Caco-2 (cell line): ENCODE measurements around the gene COX17. TPM values are rescaled to one million over a fixed set of nuclear protein-coding genes. Genes with fewer than 3 reads are reported as not detected.

ENCODE experiments used
- BruUV-seq: library from RNA; stranded (reverse); fragments of 400-500 nt; replicated peaks from 2 replicates; lab custom pipeline; 2021; lab: Mats Ljungman, UMichigan
- CTCF ChIA-PET: fragments of 300-600 bp; sonication (Branson Sonifier 250); formaldehyde crosslinking; loops from one replicate; lab custom pipeline; 2022; ENCODE audit warnings: antibody characterized with exemption; lab: Charles Lee
- POLR2A ChIA-PET: fragments of 300-600 bp; sonication (Branson Sonifier 250); formaldehyde crosslinking; loops from one replicate; lab custom pipeline; 2022; ENCODE audit warnings: antibody characterized with exemption; lab: Charles Lee
- DNase-seq, 2 experiments: peaks; one replicate each; pipeline versions ENCODE4 v3.0.0 to v3.0.0-alpha.2; 2020 to 2022
- H3K27me3 ChIP-seq: replicated peaks from 2 replicates; pipeline ENCODE4 v1.6.0; 2011; ENCODE audit warnings: low read length; ENCODE audit not compliant: control insufficient read depth, insufficient read depth
- H3K36me3 ChIP-seq: 2 replicates; pipeline ENCODE4 v1.5.1; 2011; ENCODE audit warnings: low read length; ENCODE audit not compliant: control insufficient read depth, insufficient read depth
- H3K4me1 ChIP-seq: fragments of 250-450 bp; sonication (Bioruptor Pico); 2 replicates; pipeline ENCODE4 v1.5.1; 2020; ENCODE audit warnings: mild to moderate bottlenecking
- H3K4me3 ChIP-seq: 2 replicates; pipeline ENCODE4 v1.5.1; 2011; ENCODE audit warnings: low read depth, mild to moderate bottlenecking, control low read depth, low read length
- H3K9me3 ChIP-seq: fragments of 250-450 bp; sonication (Bioruptor Pico); 2 replicates; pipeline ENCODE4 v1.5.1; 2020; ENCODE audit warnings: mild to moderate bottlenecking, moderate library complexity
- H3K27ac Mint-ChIP-seq: one replicate; pipeline ENCODE4 v1.8.0; 2022; ENCODE audit warnings: mixed read lengths; ENCODE audit not compliant: unreplicated experiment
- H3K27me3 Mint-ChIP-seq: one replicate; pipeline ENCODE4 v1.8.0; 2022; ENCODE audit warnings: mixed read lengths; ENCODE audit not compliant: insufficient read depth, unreplicated experiment
- H3K36me3 Mint-ChIP-seq: one replicate; pipeline ENCODE4 v1.8.0; 2022; ENCODE audit warnings: mild to moderate bottlenecking, mixed read lengths; ENCODE audit not compliant: insufficient read depth, unreplicated experiment
- H3K4me1 Mint-ChIP-seq: one replicate; pipeline ENCODE4 v1.8.0; 2022; ENCODE audit warnings: low read depth, mixed read lengths; ENCODE audit not compliant: unreplicated experiment
- H3K4me3 Mint-ChIP-seq: one replicate; pipeline ENCODE4 v1.8.0; 2022; ENCODE audit warnings: mild to moderate bottlenecking, moderate library complexity, mixed read lengths; ENCODE audit not compliant: unreplicated experiment
- H3K9me3 Mint-ChIP-seq: one replicate; pipeline ENCODE4 v1.8.0; 2022; ENCODE audit warnings: mixed read lengths; ENCODE audit not compliant: unreplicated experiment
- intact Hi-C: fragments of 100-400 bp; cut with micrococcal nuclease; formaldehyde crosslinking; loops from one replicate; pipeline ENCODE4 v1.10.0; 2022; ENCODE audit not compliant: unreplicated experiment
- total RNA-seq: library from RNA; stranded (reverse); gene quantifications from 2 replicates; pipeline ENCODE4 v1.2.3, GENCODE V29; 2022
- TF ChIP-seq, protein P1 (sequence below), 2 experiments: fragments of 200-600 bp in 1 of 2; IDR thresholded peaks; 1 replicate in 1 of 2; 2 replicates in 1 of 2; pipeline versions ENCODE4 v1.5.1 to v1.8.0; 2011 to 2022; ENCODE audit warnings: antibody characterized with exemption in 1 of 2, control low read depth in 1 of 2, inconsistent platforms in 1 of 2, low read depth in 1 of 2, low read length in 1 of 2, mild to moderate bottlenecking in 1 of 2, moderate library complexity in 1 of 2; ENCODE audit not compliant: insufficient read depth in 1 of 2, severe bottlenecking in 1 of 2, unreplicated experiment in 1 of 2

Gene COX17
- total RNA-seq, 1 experiment from 2014 or later = 43.6 TPM

DNA sequence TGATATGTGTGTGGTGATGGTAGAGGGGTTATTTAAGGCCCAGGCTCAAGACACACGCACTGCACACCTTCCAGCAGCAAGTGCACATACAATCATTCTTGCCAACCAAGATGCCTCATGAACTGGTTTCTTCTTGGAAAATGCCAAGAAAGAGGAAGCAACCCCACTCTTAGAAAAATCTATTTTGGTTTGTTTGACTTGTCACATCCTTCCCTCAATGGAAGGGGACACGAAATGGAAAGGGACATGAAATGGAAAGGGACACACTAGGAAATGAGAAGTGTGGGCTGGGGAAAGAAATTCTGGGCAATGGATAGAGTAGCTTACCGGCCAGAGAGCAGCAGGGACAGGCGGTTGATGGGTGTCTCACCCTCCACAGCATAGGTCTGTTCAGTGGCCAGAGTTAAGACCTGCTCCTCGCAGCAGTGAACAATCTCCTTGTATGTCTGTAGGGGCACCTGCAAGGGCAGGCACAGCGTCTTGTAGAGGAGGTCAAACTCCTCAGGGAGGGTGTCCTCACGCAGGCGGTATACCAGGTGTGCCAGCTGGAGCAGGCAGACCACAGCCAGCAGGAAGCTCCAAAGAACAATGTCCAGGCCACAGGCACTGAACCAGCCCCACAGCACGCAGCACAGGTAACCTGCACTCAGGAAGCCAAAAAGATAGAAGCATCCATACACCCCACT is 17.5 kb downstream of the COX17 start:
- H3K27me3 Mint-ChIP-seq = no peaks in the 10 kb centered on the region
- H3K4me1 Mint-ChIP-seq = no peaks in the 10 kb centered on the region
- intact Hi-C loops = no loop called here
- TF ChIP-seq, protein P1, sequence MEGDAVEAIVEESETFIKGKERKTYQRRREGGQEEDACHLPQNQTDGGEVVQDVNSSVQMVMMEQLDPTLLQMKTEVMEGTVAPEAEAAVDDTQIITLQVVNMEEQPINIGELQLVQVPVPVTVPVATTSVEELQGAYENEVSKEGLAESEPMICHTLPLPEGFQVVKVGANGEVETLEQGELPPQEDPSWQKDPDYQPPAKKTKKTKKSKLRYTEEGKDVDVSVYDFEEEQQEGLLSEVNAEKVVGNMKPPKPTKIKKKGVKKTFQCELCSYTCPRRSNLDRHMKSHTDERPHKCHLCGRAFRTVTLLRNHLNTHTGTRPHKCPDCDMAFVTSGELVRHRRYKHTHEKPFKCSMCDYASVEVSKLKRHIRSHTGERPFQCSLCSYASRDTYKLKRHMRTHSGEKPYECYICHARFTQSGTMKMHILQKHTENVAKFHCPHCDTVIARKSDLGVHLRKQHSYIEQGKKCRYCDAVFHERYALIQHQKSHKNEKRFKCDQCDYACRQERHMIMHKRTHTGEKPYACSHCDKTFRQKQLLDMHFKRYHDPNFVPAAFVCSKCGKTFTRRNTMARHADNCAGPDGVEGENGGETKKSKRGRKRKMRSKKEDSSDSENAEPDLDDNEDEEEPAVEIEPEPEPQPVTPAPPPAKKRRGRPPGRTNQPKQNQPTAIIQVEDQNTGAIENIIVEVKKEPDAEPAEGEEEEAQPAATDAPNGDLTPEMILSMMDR (IDR thresholded peaks at IDR 0.05; ENCODE audit: insufficient read depth in 1 of 2, low read depth in 1 of 2, low read length in 1 of 2, severe bottlenecking in 1 of 2, unreplicated experiment in 1 of 2) = no peak
- no peaks in the 10 kb centered on the region for H3K36me3 ChIP-seq
- no TSS peak for BruUV-seq
- H3K27me3 ChIP-seq = no peaks in the 10 kb centered on the region; the same call in 1 of the 2 replicates
- ChIA-PET CTCF (no interaction called here), POLR2A (no interaction called here)
- H3K36me3 Mint-ChIP-seq = no peaks in the 10 kb centered on the region
- no peaks in the 10 kb centered on the region for H3K9me3 Mint-ChIP-seq
- H3K4me3 Mint-ChIP-seq = no peak overlapping the region
- peaks cover 1% of the 10 kb centered on the region for H3K4me1 ChIP-seq
- DNase-seq = no peak
- no peak overlapping the region for H3K27ac Mint-ChIP-seq
- H3K9me3 ChIP-seq = no peaks in the 10 kb centered on the region
- no peak overlapping the region for H3K4me3 ChIP-seq

DNA sequence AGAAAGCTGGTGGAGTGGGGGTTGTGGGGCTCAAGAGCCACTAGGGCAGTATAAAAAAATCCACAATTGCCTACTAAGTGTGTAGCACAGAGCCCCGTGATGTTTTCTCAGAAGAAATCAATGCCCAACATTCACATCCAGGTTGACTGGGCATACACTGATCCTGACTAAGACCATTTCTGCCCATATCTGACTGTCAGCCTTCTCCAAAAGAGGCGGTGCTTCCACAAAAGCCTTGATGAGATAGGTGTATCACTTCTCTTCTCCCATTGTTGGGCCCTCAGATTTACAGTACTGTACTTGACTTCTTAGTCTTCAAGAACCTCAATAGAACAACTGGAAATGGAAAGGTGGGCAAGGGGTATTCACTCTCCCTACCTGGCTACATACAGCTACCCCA is 18.2 kb downstream of the COX17 start:
- H3K4me1 ChIP-seq = no peaks in the 10 kb centered on the region
- H3K9me3 Mint-ChIP-seq = no peaks in the 10 kb centered on the region
- H3K36me3 Mint-ChIP-seq = no peaks in the 10 kb centered on the region
- no peak for DNase-seq
- ChIA-PET CTCF (no interaction called here), POLR2A (no interaction called here)
- TF ChIP-seq, protein P1 (IDR thresholded peaks at IDR 0.05; ENCODE audit: insufficient read depth in 1 of 2, low read depth in 1 of 2, low read length in 1 of 2, severe bottlenecking in 1 of 2, unreplicated experiment in 1 of 2) = no peak
- BruUV-seq = no TSS peak
- no peaks in the 10 kb centered on the region for H3K4me1 Mint-ChIP-seq
- H3K27me3 ChIP-seq = no peaks in the 10 kb centered on the region; the same call in 1 of the 2 replicates
- H3K27me3 Mint-ChIP-seq = no peaks in the 10 kb centered on the region
- intact Hi-C loops = no loop called here
- no peak overlapping the region for H3K4me3 Mint-ChIP-seq
- H3K36me3 ChIP-seq = no peaks in the 10 kb centered on the region
- no peak overlapping the region for H3K27ac Mint-ChIP-seq
- no peaks in the 10 kb centered on the region for H3K9me3 ChIP-seq
- H3K4me3 ChIP-seq = no peak overlapping the region

DNA sequence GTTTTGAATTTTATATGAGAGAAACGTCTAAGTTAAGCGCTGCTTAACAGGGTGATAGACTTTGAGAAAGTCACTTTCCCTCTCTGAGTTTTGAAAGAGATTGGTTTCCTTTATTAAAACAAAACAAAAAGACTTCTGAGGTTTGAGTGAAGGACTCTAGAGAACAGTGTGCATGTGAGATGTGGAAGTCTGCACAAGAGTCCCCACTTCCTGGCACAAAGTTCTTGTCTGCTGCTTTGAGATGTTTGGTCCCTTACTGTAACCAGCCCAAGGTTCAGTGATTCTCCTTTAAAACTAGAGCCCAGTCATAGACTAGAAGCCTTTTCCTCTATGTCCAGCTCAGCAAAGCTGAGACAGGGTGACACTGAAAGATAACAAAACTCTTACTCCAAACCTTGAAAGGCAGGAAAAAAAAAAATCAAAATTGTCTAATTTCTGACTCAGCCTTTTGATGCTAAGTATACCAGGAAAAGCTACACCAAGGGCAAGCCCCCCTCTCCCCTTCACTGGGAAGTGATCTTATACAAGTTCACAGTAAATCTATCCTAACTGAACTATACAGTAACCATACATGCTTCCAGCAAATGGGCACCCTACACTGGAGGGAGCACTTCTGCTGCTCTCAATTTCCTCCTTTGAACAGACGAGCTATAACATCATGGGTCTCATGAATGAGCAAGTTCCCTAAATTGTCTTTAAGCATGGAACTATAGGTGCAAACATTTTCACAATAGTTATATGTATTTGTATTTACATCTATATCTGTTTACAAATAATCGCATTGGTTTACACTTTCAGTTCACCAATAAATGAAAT is 19.1 kb downstream of the COX17 start:
- no peaks in the 10 kb centered on the region for H3K4me1 ChIP-seq
- POLR2A ChIA-PET = no interaction called here
- no peak overlapping the region for H3K4me3 ChIP-seq
- no peak overlapping the region for H3K27ac Mint-ChIP-seq
- no peaks in the 10 kb centered on the region for H3K9me3 ChIP-seq
- DNase-seq = no peak
- intact Hi-C loops = no loop called here
- BruUV-seq = no TSS peak
- no peaks in the 10 kb centered on the region for H3K9me3 Mint-ChIP-seq
- no peaks in the 10 kb centered on the region for H3K4me1 Mint-ChIP-seq
- CTCF ChIA-PET = no interaction called here
- TF ChIP-seq, protein P1 (IDR thresholded peaks at IDR 0.05; ENCODE audit: insufficient read depth in 1 of 2, low read depth in 1 of 2, low read length in 1 of 2, severe bottlenecking in 1 of 2, unreplicated experiment in 1 of 2) = no peak
- no peaks in the 10 kb centered on the region for H3K27me3 Mint-ChIP-seq
- no peak overlapping the region for H3K4me3 Mint-ChIP-seq
- H3K27me3 ChIP-seq = no peaks in the 10 kb centered on the region; the same call in 1 of the 2 replicates
- H3K36me3 ChIP-seq = no peaks in the 10 kb centered on the region
- H3K36me3 Mint-ChIP-seq = no peaks in the 10 kb centered on the region
